Ishikawa (cell line): ENCODE data around the gene WDR6.

ENCODE experiments used
- EGR1 ChIP-seq: IDR thresholded peaks from 2 replicates; pipeline ENCODE4 v1.6.1; 2012
- EP300 ChIP-seq: IDR thresholded peaks from 2 replicates; pipeline ENCODE4 v1.6.1; 2012; ENCODE audit warnings: borderline replicate concordance
- RAD21 ChIP-seq: IDR thresholded peaks from 2 replicates; pipeline ENCODE4 v1.6.1; 2012; ENCODE audit warnings: low read depth
- TAF1 ChIP-seq: IDR thresholded peaks from 2 replicates; pipeline ENCODE4 v1.6.1; 2012; ENCODE audit warnings: low read depth, mild to moderate bottlenecking
- TCF12 ChIP-seq: IDR thresholded peaks from 2 replicates; pipeline ENCODE4 v1.6.1; 2012; ENCODE audit warnings: low read depth
- YY1 ChIP-seq: IDR thresholded peaks from 2 replicates; pipeline ENCODE4 v1.6.1; 2012; ENCODE audit warnings: low read depth
- TF ChIP-seq, protein P1 (sequence below): IDR thresholded peaks from 2 replicates; pipeline ENCODE4 v1.6.1; 2012; ENCODE audit warnings: low read depth, mild to moderate bottlenecking
- TF ChIP-seq, protein P2 (sequence below): IDR thresholded peaks from 2 replicates; pipeline ENCODE4 v1.6.1; 2012
- TF ChIP-seq, protein P3 (sequence below): IDR thresholded peaks from 2 replicates; pipeline ENCODE4 v1.6.1; 2012

DNA sequence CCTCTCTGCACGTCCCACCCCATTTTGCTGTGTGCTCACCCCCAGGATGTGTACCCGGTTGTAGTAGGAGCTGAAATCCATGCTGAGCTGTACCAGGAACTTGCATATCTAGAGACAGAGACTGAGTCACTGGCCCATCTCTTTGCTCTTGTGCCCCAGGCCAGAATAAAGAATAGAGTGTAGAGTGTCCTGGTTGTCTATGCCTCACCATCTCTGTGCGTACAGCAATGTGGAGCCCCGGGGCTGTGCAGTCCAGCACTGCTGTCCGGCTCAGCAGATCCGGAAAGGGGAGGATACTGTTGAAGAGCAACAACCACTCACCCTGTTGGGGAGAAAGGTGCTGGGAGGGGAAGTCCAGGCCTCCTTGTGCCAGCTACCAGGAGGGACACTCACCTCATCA is 8.6 kb downstream of the WDR6 start:
- TF ChIP-seq, protein P1, sequence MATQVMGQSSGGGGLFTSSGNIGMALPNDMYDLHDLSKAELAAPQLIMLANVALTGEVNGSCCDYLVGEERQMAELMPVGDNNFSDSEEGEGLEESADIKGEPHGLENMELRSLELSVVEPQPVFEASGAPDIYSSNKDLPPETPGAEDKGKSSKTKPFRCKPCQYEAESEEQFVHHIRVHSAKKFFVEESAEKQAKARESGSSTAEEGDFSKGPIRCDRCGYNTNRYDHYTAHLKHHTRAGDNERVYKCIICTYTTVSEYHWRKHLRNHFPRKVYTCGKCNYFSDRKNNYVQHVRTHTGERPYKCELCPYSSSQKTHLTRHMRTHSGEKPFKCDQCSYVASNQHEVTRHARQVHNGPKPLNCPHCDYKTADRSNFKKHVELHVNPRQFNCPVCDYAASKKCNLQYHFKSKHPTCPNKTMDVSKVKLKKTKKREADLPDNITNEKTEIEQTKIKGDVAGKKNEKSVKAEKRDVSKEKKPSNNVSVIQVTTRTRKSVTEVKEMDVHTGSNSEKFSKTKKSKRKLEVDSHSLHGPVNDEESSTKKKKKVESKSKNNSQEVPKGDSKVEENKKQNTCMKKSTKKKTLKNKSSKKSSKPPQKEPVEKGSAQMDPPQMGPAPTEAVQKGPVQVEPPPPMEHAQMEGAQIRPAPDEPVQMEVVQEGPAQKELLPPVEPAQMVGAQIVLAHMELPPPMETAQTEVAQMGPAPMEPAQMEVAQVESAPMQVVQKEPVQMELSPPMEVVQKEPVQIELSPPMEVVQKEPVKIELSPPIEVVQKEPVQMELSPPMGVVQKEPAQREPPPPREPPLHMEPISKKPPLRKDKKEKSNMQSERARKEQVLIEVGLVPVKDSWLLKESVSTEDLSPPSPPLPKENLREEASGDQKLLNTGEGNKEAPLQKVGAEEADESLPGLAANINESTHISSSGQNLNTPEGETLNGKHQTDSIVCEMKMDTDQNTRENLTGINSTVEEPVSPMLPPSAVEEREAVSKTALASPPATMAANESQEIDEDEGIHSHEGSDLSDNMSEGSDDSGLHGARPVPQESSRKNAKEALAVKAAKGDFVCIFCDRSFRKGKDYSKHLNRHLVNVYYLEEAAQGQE: no peak
- no peak for TF ChIP-seq EGR1
- no peak for TF ChIP-seq EP300
- no peak for TF ChIP-seq TAF1
- TF ChIP-seq, protein P2, sequence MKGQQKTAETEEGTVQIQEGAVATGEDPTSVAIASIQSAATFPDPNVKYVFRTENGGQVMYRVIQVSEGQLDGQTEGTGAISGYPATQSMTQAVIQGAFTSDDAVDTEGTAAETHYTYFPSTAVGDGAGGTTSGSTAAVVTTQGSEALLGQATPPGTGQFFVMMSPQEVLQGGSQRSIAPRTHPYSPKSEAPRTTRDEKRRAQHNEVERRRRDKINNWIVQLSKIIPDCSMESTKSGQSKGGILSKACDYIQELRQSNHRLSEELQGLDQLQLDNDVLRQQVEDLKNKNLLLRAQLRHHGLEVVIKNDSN: no peak
- no peak for TF ChIP-seq YY1
- TF ChIP-seq, protein P3, sequence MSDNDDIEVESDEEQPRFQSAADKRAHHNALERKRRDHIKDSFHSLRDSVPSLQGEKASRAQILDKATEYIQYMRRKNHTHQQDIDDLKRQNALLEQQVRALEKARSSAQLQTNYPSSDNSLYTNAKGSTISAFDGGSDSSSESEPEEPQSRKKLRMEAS: no peak
- no peak for TF ChIP-seq TCF12
- TF ChIP-seq RAD21: no peak
